Coronary artery (tissue), 2 donors: Measurements from ENCODE around the gene HIC2.
"Not testable (repeated sequence)": the region's sequence is repeated elsewhere in the genome, so short reads cannot be mapped to it uniquely, and the experiment has no call there.

ENCODE experiments used
- DNase-seq: peaks from one replicate; pipeline ENCODE4 v3.0.0-alpha.2; 2017; ENCODE audit warnings: low spot score
- H3K27ac ChIP-seq, 2 donors: fragments of 200-600 bp; sonication (generic); one replicate each; pipeline ENCODE4 v1.5.1; 2016 to 2019
- H3K4me3 ChIP-seq: fragments of 200-600 bp; sonication (generic); 2 replicates; pipeline ENCODE4 v1.5.1; 2016; ENCODE audit warnings: mild to moderate bottlenecking, moderate library complexity

Gene HIC2

GRCh38 chr22:21493789-21494782 lies 76.9 kb downstream of the HIC2 start:
- not testable (repeated sequence) for DNase-seq, H3K27ac ChIP-seq, H3K4me3 ChIP-seq

- H3K27ac ChIP-seq, H3K4me3 ChIP-seq, DNase-seq: not testable (repeated sequence)
Measured at GRCh38 chr22:21497984-21498383, 80.8 kb downstream of the HIC2 start.

- H3K27ac ChIP-seq, DNase-seq, H3K4me3 ChIP-seq: not testable (repeated sequence)
Measured at GRCh38 chr22:21498489-21498888, 81.3 kb downstream of the HIC2 start.

- H3K4me3 ChIP-seq, H3K27ac ChIP-seq, DNase-seq: not testable (repeated sequence)
Measured at GRCh38 chr22:21499623-21500506, 82.7 kb downstream of the HIC2 start.
